ENCODE results near the gene PDP2. TPM values are rescaled to one million over a fixed set of nuclear protein-coding genes. Genes with fewer than 3 reads are reported as not detected.
A peak's percentile ranks its signal among the peaks of the same experiment; 100 is the strongest.

The PDP2 gene
- total and polyA plus RNA-seq, 9 of the 15 experiments (the other 6 are each of a cell fraction or from before 2014, with no cell fraction given): 2.5 to 24.3 (median 7.2) TPM

DNA sequence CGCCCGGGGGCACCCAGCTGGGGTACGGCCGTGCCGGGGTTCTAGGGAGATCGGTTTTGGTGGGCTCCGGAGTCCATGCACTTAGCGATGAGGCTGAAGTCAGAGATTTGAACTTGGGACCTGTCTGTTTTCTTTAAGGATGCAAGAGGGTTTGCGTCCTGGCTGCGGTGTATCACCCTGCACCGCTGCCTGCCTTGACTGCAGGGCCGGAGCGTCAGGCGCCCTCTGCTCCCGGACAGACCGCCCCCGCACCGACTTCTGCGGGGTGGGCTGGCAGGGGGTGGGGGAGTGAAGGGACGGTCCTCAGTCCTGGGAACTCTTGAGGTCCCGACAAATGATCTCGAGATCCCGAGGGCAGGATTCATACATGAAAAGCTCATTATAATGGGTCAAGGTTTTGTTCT, 701 bp downstream of the PDP2 start (continued):
- TF ChIP-seq, protein P1, sequence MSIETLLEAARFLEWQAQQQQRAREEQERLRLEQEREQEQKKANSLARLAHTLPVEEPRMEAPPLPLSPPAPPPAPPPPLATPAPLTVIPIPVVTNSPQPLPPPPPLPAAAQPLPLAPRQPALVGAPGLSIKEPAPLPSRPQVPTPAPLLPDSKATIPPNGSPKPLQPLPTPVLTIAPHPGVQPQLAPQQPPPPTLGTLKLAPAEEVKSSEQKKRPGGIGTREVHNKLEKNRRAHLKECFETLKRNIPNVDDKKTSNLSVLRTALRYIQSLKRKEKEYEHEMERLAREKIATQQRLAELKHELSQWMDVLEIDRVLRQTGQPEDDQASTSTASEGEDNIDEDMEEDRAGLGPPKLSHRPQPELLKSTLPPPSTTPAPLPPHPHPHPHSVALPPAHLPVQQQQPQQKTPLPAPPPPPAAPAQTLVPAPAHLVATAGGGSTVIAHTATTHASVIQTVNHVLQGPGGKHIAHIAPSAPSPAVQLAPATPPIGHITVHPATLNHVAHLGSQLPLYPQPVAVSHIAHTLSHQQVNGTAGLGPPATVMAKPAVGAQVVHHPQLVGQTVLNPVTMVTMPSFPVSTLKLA (conservative IDR thresholded peaks at IDR 0.05): peak; percentile 22 to 50; a peak in 2 of 4 replicates

DNA sequence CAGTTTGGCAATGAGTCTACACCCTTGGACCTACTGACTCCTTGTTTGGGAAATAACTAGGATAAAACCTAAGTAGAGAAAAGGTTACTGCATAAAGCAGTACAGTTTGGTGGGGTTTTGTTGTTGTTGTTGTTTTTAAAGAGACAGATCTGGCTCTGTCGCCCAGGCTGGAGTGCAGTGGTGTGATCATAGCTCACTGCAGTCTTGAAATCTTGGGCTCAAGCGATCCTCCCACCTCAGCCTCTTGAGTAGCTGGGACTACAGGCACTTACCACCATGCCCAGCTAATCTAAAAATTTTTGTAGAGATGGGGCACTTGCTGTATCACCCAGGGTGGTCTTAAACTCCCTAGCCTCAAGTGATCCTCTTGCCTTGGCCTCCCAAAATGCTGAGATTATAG, 1.2 kb downstream of the PDP2 start:
- H3K9ac ChIP-seq (ENCODE audit: insufficient read depth in 1 of 2, low read depth in 2 of 2, low read length in 2 of 2): peak overlapping the region; percentile 26 to 54; a peak in 1 of 4 replicates
- intact Hi-C loops (cut with micrococcal nuclease): no loop called here

More for the DNA sequence above, 1.2 kb downstream of the PDP2 start:
- peaks cover 22 to 40% of the 10 kb centered on the region in 2 experiments for H3K4me1 ChIP-seq (replicated peaks in 1 of 2; ENCODE audit: control insufficient read depth in 2 of 2, insufficient read depth in 2 of 2, low read length in 2 of 2)
- POLR2A ChIA-PET: interaction anchor here (0.6 to 2.0 kb wide), 7 partner anchors 9 to 130 kb away, joined by 3 to 9 read pairs (median 4); partner anchors contain the start of gene DYNC1LI2
- no peak for TF ChIP-seq PML (IDR thresholded peaks at IDR 0.05; ENCODE audit: low read length)
- TF ChIP-seq, protein P2, sequence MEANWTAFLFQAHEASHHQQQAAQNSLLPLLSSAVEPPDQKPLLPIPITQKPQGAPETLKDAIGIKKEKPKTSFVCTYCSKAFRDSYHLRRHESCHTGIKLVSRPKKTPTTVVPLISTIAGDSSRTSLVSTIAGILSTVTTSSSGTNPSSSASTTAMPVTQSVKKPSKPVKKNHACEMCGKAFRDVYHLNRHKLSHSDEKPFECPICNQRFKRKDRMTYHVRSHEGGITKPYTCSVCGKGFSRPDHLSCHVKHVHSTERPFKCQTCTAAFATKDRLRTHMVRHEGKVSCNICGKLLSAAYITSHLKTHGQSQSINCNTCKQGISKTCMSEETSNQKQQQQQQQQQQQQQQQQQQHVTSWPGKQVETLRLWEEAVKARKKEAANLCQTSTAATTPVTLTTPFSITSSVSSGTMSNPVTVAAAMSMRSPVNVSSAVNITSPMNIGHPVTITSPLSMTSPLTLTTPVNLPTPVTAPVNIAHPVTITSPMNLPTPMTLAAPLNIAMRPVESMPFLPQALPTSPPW (CRISPR knock-in tag; IDR thresholded peaks at IDR 0.05): 0 out of 2 replicates have a peak, but pooled peaks have one; percentile 24
- in situ Hi-C loops (cut with MboI): no loop called here
- CTCF ChIA-PET (ENCODE audit: low intra/inter-chr PET ratio): no interaction called here
- ATAC-seq (no peak), DNase-seq (ENCODE audit: extremely low read depth in 1 of 4, low spot score in 3 of 4) (no peak), FAIRE-seq (no peak)
- no peaks in the 10 kb centered on the region for H3K9me1 ChIP-seq (ENCODE audit: control insufficient read depth, insufficient read depth, low read length)
- H3K4me3 ChIP-seq: peak overlapping the region; percentile 25; the same call in 1 of the 2 replicates
- no peaks in the 10 kb centered on the region for H3K9me3 ChIP-seq (replicated peaks; ENCODE audit: control insufficient read depth, insufficient read depth, low read depth, low read length)
- WGBS (ENCODE audit: insufficient coverage, low coverage, missing lambda C conversion rate): 3% methylated on average over 2 of the region's 2 CpGs
- no peak overlapping the region; the same call in 2 of the 3 replicates for H3K27ac ChIP-seq (ENCODE audit: extremely low read depth, low read depth, low read length)
- no peaks in the 10 kb centered on the region for H3K27me3 ChIP-seq (ENCODE audit: control insufficient read depth in 2 of 2, insufficient read depth in 2 of 2, low read length in 2 of 2)
- peaks cover 37% of the 10 kb centered on the region for H3K36me3 ChIP-seq (ENCODE audit: control insufficient read depth, insufficient read depth, low read length)
- H4K20me1 ChIP-seq (replicated peaks; ENCODE audit: control insufficient read depth, insufficient read depth, low read length): no peaks in the 10 kb centered on the region; the same call in none of the 2 replicates
- BruUV-seq (replicated peaks): no TSS peak
- peak overlapping the region; percentile 85 for H3K4me2 ChIP-seq (ENCODE audit: insufficient read depth, low read length)
- peaks cover 20% of the 10 kb centered on the region for H3K79me2 ChIP-seq (ENCODE audit: control insufficient read depth, insufficient read depth, low read length)
- no peak overlapping the region for H2AFZ ChIP-seq (ENCODE audit: low read depth, low read length)

All from K562 (cell line).